Measurements from ENCODE around the gene KCNK1.
A peak's percentile ranks its signal among the peaks of the same experiment; 100 is the strongest.

Gene KCNK1

GRCh38 chr1:233587958-233588799 lies 25.7 kb upstream of the KCNK1 start:
- no peak for DNase-seq (ENCODE audit: extremely low read depth, low read depth)
- TF ChIP-seq CTCF (IDR thresholded peaks at IDR 0.05; ENCODE audit: low read depth, low read length, missing control alignments): no peak
- no peak overlapping the region for H3K4me3 ChIP-seq (replicated peaks; ENCODE audit: low read depth, low read length)

GRCh38 chr1:233597489-233597901 lies 16.4 kb upstream of the KCNK1 start:
- H3K4me3 ChIP-seq (replicated peaks; ENCODE audit: low read depth, low read length): no peak overlapping the region
- TF ChIP-seq CTCF (IDR thresholded peaks at IDR 0.05; ENCODE audit: low read depth, low read length, missing control alignments): no peak
- peak; percentile 16 for DNase-seq (ENCODE audit: extremely low read depth, low read depth)

GRCh38 chr1:233598891-233599541 lies 14.9 kb upstream of the KCNK1 start:
- DNase-seq (ENCODE audit: extremely low read depth, low read depth): no peak
- H3K4me3 ChIP-seq (replicated peaks; ENCODE audit: low read depth, low read length): no peak overlapping the region
- no peak for TF ChIP-seq CTCF (IDR thresholded peaks at IDR 0.05; ENCODE audit: low read depth, low read length, missing control alignments)

GRCh38 chr1:233599542-233600073 lies 14.3 kb upstream of the KCNK1 start:
- no peak for DNase-seq (ENCODE audit: extremely low read depth, low read depth)
- TF ChIP-seq CTCF (IDR thresholded peaks at IDR 0.05; ENCODE audit: low read depth, low read length, missing control alignments): no peak
- no peak overlapping the region for H3K4me3 ChIP-seq (replicated peaks; ENCODE audit: low read depth, low read length)

GRCh38 chr1:233600488-233600887 lies 13.4 kb upstream of the KCNK1 start:
- no peak for DNase-seq (ENCODE audit: extremely low read depth, low read depth)
- no peak for TF ChIP-seq CTCF (IDR thresholded peaks at IDR 0.05; ENCODE audit: low read depth, low read length, missing control alignments)
- H3K4me3 ChIP-seq (replicated peaks; ENCODE audit: low read depth, low read length): no peak overlapping the region

- H3K4me3 ChIP-seq (replicated peaks; ENCODE audit: low read depth, low read length): no peak overlapping the region
- no peak for DNase-seq (ENCODE audit: extremely low read depth, low read depth)
- no peak for TF ChIP-seq CTCF (IDR thresholded peaks at IDR 0.05; ENCODE audit: low read depth, low read length, missing control alignments)
Observed at GRCh38 chr1:233603478-233603877, 10.4 kb upstream of the KCNK1 start.
